ENCODE data around the gene PTGDR2. TPM values are rescaled to one million over a fixed set of nuclear protein-coding genes. Genes with fewer than 3 reads are reported as not detected.

PTGDR2 gene
- total and polyA plus RNA-seq, 2 donors (not counting 1 experiment from before 2014, with no cell fraction given), result 0.33 to 2.4 TPM

GRCh38 chr11:60860943-60861342, 5.2 kb upstream of the PTGDR2 start:
- peaks cover 2% of the 10 kb centered on the region for H3K27me3 ChIP-seq (ENCODE audit: control insufficient read depth, insufficient read depth, low read length)
- H3K9ac ChIP-seq (ENCODE audit: insufficient read depth, low read length), result no peak overlapping the region
- H2AFZ ChIP-seq (ENCODE audit: low read length), result no peak overlapping the region
- H3K4me2 ChIP-seq (ENCODE audit: extremely low read depth, insufficient read depth, low read length), result no peak overlapping the region
- no peaks in the 10 kb centered on the region for H3K79me2 ChIP-seq (ENCODE audit: control insufficient read depth, insufficient read depth, low read length)
- H3K4me1 ChIP-seq (ENCODE audit: control insufficient read depth, extremely low read depth, insufficient read depth, low read length), result no peaks in the 10 kb centered on the region
- no peaks in the 10 kb centered on the region for H3K9me3 ChIP-seq (ENCODE audit: control insufficient read depth, insufficient read depth, low read depth, low read length)
- DNase-seq (ENCODE audit: low read depth in 2 of 2), result no peak
- H3K4me3 ChIP-seq (replicated peaks in 1 of 4; ENCODE audit: control extremely low read depth in 1 of 4, insufficient read depth in 1 of 4, low read depth in 3 of 4, low read length in 4 of 4), result no peak overlapping the region
- no peaks in the 10 kb centered on the region for H4K20me1 ChIP-seq (ENCODE audit: control insufficient read depth, extremely low read depth, insufficient read depth, low read length)
- no peaks in the 10 kb centered on the region for H3K36me3 ChIP-seq (ENCODE audit: control insufficient read depth, insufficient read depth, low read length)
- TF ChIP-seq CTCF (conservative IDR thresholded peaks at IDR 0.05 in 1 of 2, IDR thresholded peaks at IDR 0.05 in 1 of 2; ENCODE audit: low read depth in 1 of 2, low read length in 2 of 2) (no peak), EZH2 (IDR thresholded peaks at IDR 0.05; ENCODE audit: low read length, missing control alignments) (no peak)
- H3K27ac ChIP-seq (ENCODE audit: insufficient read depth, low read length), result no peak overlapping the region

- H3K79me2 ChIP-seq (ENCODE audit: control insufficient read depth, insufficient read depth, low read length), result no peaks in the 10 kb centered on the region
- no peak overlapping the region for H3K4me3 ChIP-seq (replicated peaks in 1 of 4; ENCODE audit: control extremely low read depth in 1 of 4, insufficient read depth in 1 of 4, low read depth in 3 of 4, low read length in 4 of 4)
- TF ChIP-seq CTCF (conservative IDR thresholded peaks at IDR 0.05 in 1 of 2, IDR thresholded peaks at IDR 0.05 in 1 of 2; ENCODE audit: low read depth in 1 of 2, low read length in 2 of 2) (no peak), EZH2 (IDR thresholded peaks at IDR 0.05; ENCODE audit: low read length, missing control alignments) (no peak)
- H2AFZ ChIP-seq (ENCODE audit: low read length), result no peak overlapping the region
- no peak overlapping the region for H3K4me2 ChIP-seq (ENCODE audit: extremely low read depth, insufficient read depth, low read length)
- H4K20me1 ChIP-seq (ENCODE audit: control insufficient read depth, extremely low read depth, insufficient read depth, low read length), result no peaks in the 10 kb centered on the region
- H3K36me3 ChIP-seq (ENCODE audit: control insufficient read depth, insufficient read depth, low read length), result no peaks in the 10 kb centered on the region
- no peak overlapping the region for H3K27ac ChIP-seq (ENCODE audit: insufficient read depth, low read length)
- H3K9me3 ChIP-seq (ENCODE audit: control insufficient read depth, insufficient read depth, low read depth, low read length), result no peaks in the 10 kb centered on the region
- no peaks in the 10 kb centered on the region for H3K4me1 ChIP-seq (ENCODE audit: control insufficient read depth, extremely low read depth, insufficient read depth, low read length)
- H3K9ac ChIP-seq (ENCODE audit: insufficient read depth, low read length), result no peak overlapping the region
- peaks cover 2% of the 10 kb centered on the region for H3K27me3 ChIP-seq (ENCODE audit: control insufficient read depth, insufficient read depth, low read length)
- DNase-seq (ENCODE audit: low read depth in 2 of 2), result no peak
These were observed 4.0 kb upstream of the PTGDR2 start for GRCh38 chr11:60859616-60860250.

- no peak overlapping the region for H3K4me3 ChIP-seq (replicated peaks in 1 of 4; ENCODE audit: control extremely low read depth in 1 of 4, insufficient read depth in 1 of 4, low read depth in 3 of 4, low read length in 4 of 4)
- H3K4me2 ChIP-seq (ENCODE audit: extremely low read depth, insufficient read depth, low read length), result no peak overlapping the region
- no peak overlapping the region for H3K9ac ChIP-seq (ENCODE audit: insufficient read depth, low read length)
- H3K27ac ChIP-seq (ENCODE audit: insufficient read depth, low read length), result no peak overlapping the region
- no peaks in the 10 kb centered on the region for H3K4me1 ChIP-seq (ENCODE audit: control insufficient read depth, extremely low read depth, insufficient read depth, low read length)
- TF ChIP-seq EZH2 (IDR thresholded peaks at IDR 0.05; ENCODE audit: low read length, missing control alignments), result no peak
- TF ChIP-seq CTCF (conservative IDR thresholded peaks at IDR 0.05 in 1 of 2, IDR thresholded peaks at IDR 0.05 in 1 of 2; ENCODE audit: low read depth in 1 of 2, low read length in 2 of 2), result no peak
- DNase-seq (ENCODE audit: low read depth in 2 of 2), result no peak
- peaks cover 2% of the 10 kb centered on the region for H3K27me3 ChIP-seq (ENCODE audit: control insufficient read depth, insufficient read depth, low read length)
- H3K9me3 ChIP-seq (ENCODE audit: control insufficient read depth, insufficient read depth, low read depth, low read length), result no peaks in the 10 kb centered on the region
- no peaks in the 10 kb centered on the region for H3K36me3 ChIP-seq (ENCODE audit: control insufficient read depth, insufficient read depth, low read length)
- H4K20me1 ChIP-seq (ENCODE audit: control insufficient read depth, extremely low read depth, insufficient read depth, low read length), result no peaks in the 10 kb centered on the region
- no peak overlapping the region for H2AFZ ChIP-seq (ENCODE audit: low read length)
- H3K79me2 ChIP-seq (ENCODE audit: control insufficient read depth, insufficient read depth, low read length), result no peaks in the 10 kb centered on the region
These were observed 3.1 kb upstream of the PTGDR2 start for GRCh38 chr11:60858731-60859464.

All from fibroblast of lung (primary cell).